ENCODE data around the gene RPS14. TPM values are rescaled to one million over a fixed set of nuclear protein-coding genes. Genes with fewer than 3 reads are reported as not detected.
"Not testable (repeated sequence)": the region's sequence is repeated elsewhere in the genome, so short reads cannot be mapped to it uniquely, and the experiment has no call there.

The RPS14 gene
- total RNA-seq, 1 donor from 2014 or later, result 3,646 TPM

- DNase-seq (ENCODE audit: low read depth), result no peak
- H3K4me3 ChIP-seq (ENCODE audit: low read depth, low read length), result no peak overlapping the region
- TF ChIP-seq CTCF (conservative IDR thresholded peaks at IDR 0.05; ENCODE audit: low read depth, low read length), result no peak
Observed at GRCh38 chr5:150481972-150482406, 32.5 kb upstream of the RPS14 start.

GRCh38 chr5:150481708-150481965 lies 32.1 kb upstream of the RPS14 start:
- no peak for TF ChIP-seq CTCF (conservative IDR thresholded peaks at IDR 0.05; ENCODE audit: low read depth, low read length)
- no peak for DNase-seq (ENCODE audit: low read depth)
- no peak overlapping the region for H3K4me3 ChIP-seq (ENCODE audit: low read depth, low read length)

- no peak overlapping the region for H3K4me3 ChIP-seq (ENCODE audit: low read depth, low read length)
- TF ChIP-seq CTCF (conservative IDR thresholded peaks at IDR 0.05; ENCODE audit: low read depth, low read length), result no peak
- no peak for DNase-seq (ENCODE audit: low read depth)
Observed at GRCh38 chr5:150479416-150479815, 29.9 kb upstream of the RPS14 start.

- H3K4me3 ChIP-seq (ENCODE audit: low read depth, low read length); DNase-seq (ENCODE audit: low read depth): not testable (repeated sequence)
Observed at GRCh38 chr5:150476568-150476967, 27.0 kb upstream of the RPS14 start.

GRCh38 chr5:150473673-150474358 lies 24.3 kb upstream of the RPS14 start:
- H3K4me3 ChIP-seq (ENCODE audit: low read depth, low read length), result no peak overlapping the region
- no peak for TF ChIP-seq CTCF (conservative IDR thresholded peaks at IDR 0.05; ENCODE audit: low read depth, low read length)
- DNase-seq (ENCODE audit: low read depth), result peak; percentile 82

GRCh38 chr5:150469718-150470469 lies 20.4 kb upstream of the RPS14 start:
- H3K4me3 ChIP-seq (ENCODE audit: low read depth, low read length), result no peak overlapping the region
- peak; percentile 90 for DNase-seq (ENCODE audit: low read depth)
- no peak for TF ChIP-seq CTCF (conservative IDR thresholded peaks at IDR 0.05; ENCODE audit: low read depth, low read length)

GRCh38 chr5:150468206-150468605 lies 18.7 kb upstream of the RPS14 start:
- no peak overlapping the region for H3K4me3 ChIP-seq (ENCODE audit: low read depth, low read length)
- TF ChIP-seq CTCF (conservative IDR thresholded peaks at IDR 0.05; ENCODE audit: low read depth, low read length), result no peak
- no peak for DNase-seq (ENCODE audit: low read depth)

Data from epithelial cell of proximal tubule (primary cell).